SH-SY5Y (cell line): ENCODE results near the gene TTC14.

Experiments
- GATA2 ChIP-seq: IDR thresholded peaks from 2 replicates; pipeline ENCODE4 v1.6.1; 2011; ENCODE audit warnings: mild to moderate bottlenecking, low read depth, low read length
- GATA3 ChIP-seq: IDR thresholded peaks from 2 replicates; pipeline ENCODE4 v1.6.1; 2011; ENCODE audit warnings: low read depth, mild to moderate bottlenecking, low read length, moderate library complexity

- TF ChIP-seq GATA2 (no peak), GATA3 (no peak)
Observed at GRCh38 chr3:180624714-180625113, 22.8 kb downstream of the TTC14 start.
